IPS DF 6.9 (cell line): ENCODE measurements around the gene C16orf46.

Source experiments
- DNase-seq: peaks from one replicate; pipeline ENCODE4 v3.0.0-alpha.2; 2013; ENCODE audit warnings: low read depth, low spot score
- H3K27ac ChIP-seq: one replicate; pipeline ENCODE4 v1.5.1; 2013; ENCODE audit warnings: low read length, control low read depth
- H3K27me3 ChIP-seq: 2 replicates; pipeline ENCODE4 v1.6.1; 2013; ENCODE audit warnings: mild to moderate bottlenecking, low read length; ENCODE audit not compliant: control insufficient read depth, insufficient read depth
- H3K36me3 ChIP-seq: 2 replicates; pipeline ENCODE4 v1.6.1; 2013; ENCODE audit warnings: low read length; ENCODE audit not compliant: control insufficient read depth, insufficient read depth
- H3K4me1 ChIP-seq: 2 replicates; pipeline ENCODE4 v1.6.1; 2013; ENCODE audit warnings: low read length; ENCODE audit not compliant: control insufficient read depth, insufficient read depth
- H3K4me3 ChIP-seq: 2 replicates; pipeline ENCODE4 v1.5.1; 2013; ENCODE audit warnings: mild to moderate bottlenecking, low read length
- H3K9me3 ChIP-seq: 2 replicates; pipeline ENCODE4 v1.6.1; 2013; ENCODE audit warnings: low read length, inconsistent platforms; ENCODE audit not compliant: control insufficient read depth, insufficient read depth
- WGBS: extraction: QIAGEN DNeasy Blood & Tissue Kit; methylation state at CpG from one replicate; pipeline ENCODE4 v1.1.7; 2013; ENCODE audit warnings: mixed read lengths, missing lambda C conversion rate; ENCODE audit not compliant: insufficient read length, insufficient coverage; 5-methylcytosine and 5-hydroxymethylcytosine counted together

Gene C16orf46

DNA sequence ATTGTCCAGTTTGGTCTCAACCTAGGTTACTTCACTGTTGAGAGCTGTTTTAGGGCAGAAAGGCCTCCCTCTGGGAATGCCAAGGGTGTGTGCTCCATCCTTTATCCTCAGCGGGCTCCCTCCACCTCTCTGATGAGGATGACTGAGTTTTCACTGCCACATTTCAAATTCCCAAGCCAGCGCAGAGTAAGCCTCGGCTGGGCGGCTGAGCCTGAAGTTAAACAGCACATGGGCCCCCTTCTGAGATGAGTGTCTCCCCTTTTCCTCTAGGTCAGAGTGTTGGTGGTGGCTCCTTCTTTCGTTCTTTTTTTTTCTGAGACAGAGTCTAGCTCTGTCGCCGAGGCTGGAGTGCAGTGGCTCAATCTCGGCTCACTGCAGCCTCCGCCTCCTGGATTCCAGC, 24.7 kb upstream of the C16orf46 start:
- Histone ChIP-seq H3K27ac (no peak overlapping the region), H3K4me3 (no peak overlapping the region), H3K9me3 (no peaks in the 10 kb centered on the region), H3K36me3 (no peaks in the 10 kb centered on the region), H3K27me3 (no peaks in the 10 kb centered on the region), H3K4me1 (no peaks in the 10 kb centered on the region)
- no peak for DNase-seq
- no CpG with 5 or more reads among the region's 9 CpGs for WGBS

DNA sequence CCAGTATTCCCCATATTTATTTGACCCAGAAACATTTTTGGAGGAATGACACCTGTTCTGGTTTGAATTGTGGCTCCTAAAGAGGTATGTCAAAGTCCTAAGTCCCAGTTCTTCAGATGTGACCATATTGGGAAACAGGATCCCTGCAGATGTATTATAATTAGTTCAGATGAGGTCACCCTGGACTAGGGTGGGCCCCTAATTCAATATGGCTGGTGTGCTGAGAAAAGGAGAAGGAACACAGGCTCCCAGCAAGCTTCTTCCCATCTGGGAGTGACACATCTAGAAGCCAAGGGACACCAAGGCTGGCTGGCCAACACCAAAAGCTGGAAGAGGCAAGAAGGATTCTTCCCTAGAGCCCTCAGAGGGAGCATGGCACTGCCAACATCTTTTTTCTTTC, 22.9 kb upstream of the C16orf46 start:
- no peak for DNase-seq
- no peaks in the 10 kb centered on the region for H3K27me3 ChIP-seq
- H3K9me3 ChIP-seq, result no peaks in the 10 kb centered on the region
- no peaks in the 10 kb centered on the region for H3K36me3 ChIP-seq
- H3K4me3 ChIP-seq, result no peak overlapping the region
- no peak overlapping the region for H3K27ac ChIP-seq
- no peaks in the 10 kb centered on the region for H3K4me1 ChIP-seq

DNA sequence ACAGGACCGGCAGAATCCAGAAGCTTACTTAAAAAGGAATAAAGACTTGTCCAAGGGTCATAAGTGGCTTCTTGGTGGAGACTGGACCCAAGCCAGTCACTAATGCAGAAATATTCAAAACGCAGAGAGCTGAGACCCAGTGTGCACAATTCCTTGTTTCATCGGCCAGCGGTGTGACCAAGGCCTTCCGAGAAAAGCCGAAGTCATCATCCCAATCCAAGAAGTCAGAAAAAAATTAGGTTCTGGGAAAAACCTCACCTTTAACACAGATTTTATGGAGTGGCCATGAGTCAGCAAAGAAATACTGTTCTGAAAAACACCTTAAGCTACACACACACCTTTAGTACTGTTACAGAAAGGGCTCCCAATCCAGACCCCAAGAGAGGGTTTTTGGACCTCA, 20.2 kb upstream of the C16orf46 start:
- H3K4me1 ChIP-seq, result no peaks in the 10 kb centered on the region
- no peaks in the 10 kb centered on the region for H3K36me3 ChIP-seq
- no peaks in the 10 kb centered on the region for H3K9me3 ChIP-seq
- no peak overlapping the region for H3K27ac ChIP-seq
- no CpG with 5 or more reads among the region's 6 CpGs for WGBS
- no peaks in the 10 kb centered on the region for H3K27me3 ChIP-seq
- DNase-seq, result no peak
- no peak overlapping the region for H3K4me3 ChIP-seq

DNA sequence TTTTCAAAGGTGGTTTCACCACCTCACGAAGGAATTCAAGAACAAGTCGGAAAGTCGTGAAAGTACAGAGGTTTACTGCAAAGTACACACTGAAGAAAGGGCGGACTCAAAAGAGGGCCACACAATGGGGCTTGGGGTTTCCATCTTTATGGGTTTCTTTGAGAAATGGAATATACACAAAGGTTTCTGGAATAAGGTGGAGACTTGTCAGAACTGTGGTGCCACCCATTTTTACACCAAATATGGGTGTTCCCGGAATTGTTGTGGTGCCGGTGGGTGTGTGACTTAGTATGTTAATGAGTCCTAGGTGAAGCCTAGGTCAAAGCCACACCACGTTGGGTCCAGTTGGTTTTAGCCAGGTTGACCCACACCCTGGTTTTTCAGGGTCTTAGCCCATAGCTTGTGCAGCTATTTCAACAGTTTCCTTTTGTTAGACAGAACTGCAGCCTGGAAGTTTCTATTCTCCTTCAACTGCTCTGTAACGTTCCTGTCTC, 19.7 kb upstream of the C16orf46 start:
- no CpG with 5 or more reads among the region's 8 CpGs for WGBS
- no peak for DNase-seq
- Histone ChIP-seq H3K27me3 (no peaks in the 10 kb centered on the region), H3K27ac (no peak overlapping the region), H3K4me1 (no peaks in the 10 kb centered on the region), H3K4me3 (no peak overlapping the region), H3K9me3 (no peaks in the 10 kb centered on the region), H3K36me3 (no peaks in the 10 kb centered on the region)

- Histone ChIP-seq H3K4me1 (no peaks in the 10 kb centered on the region), H3K4me3 (peak within 1 kb of the TSS; percentile 65), H3K36me3 (no peaks in the 10 kb centered on the region), H3K27me3 (no peaks in the 10 kb centered on the region), H3K27ac (no peak within 1 kb of the TSS), H3K9me3 (no peaks in the 10 kb centered on the region)
- WGBS, result no CpG with 5 or more reads among the region's 83 CpGs
- peak; percentile 96 for DNase-seq
These were observed 19.1 kb upstream of the C16orf46 start, which contains the start of gene GCSH for GRCh38 chr16:81095953-81096714. Gene GCSH (minus strand): TSS chr16:81096395. CDS start chr16:81096278, 117 bp downstream.

DNA sequence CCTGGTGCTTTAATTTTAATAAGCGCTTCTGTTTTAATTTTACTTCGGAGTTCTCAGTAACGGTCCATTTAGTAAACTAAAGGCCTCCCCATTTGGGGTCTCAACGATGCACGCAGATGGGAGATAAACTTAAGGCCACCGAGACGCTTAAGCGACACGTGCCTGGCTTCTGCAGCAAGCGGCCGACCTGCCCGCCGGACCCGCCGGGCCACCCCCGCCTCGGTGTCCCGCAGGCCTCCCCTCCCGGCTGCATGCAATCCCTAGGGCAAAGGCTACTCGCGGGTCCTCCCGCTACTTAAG, 18.6 kb upstream of the C16orf46 start:
- H3K36me3 ChIP-seq, result no peaks in the 10 kb centered on the region
- no peaks in the 10 kb centered on the region for H3K27me3 ChIP-seq
- DNase-seq, result no peak
- peak overlapping the region; percentile 65 for H3K4me3 ChIP-seq
- no peaks in the 10 kb centered on the region for H3K9me3 ChIP-seq
- WGBS, result no CpG with 5 or more reads among the region's 22 CpGs
- no peak overlapping the region for H3K27ac ChIP-seq
- H3K4me1 ChIP-seq, result no peaks in the 10 kb centered on the region

DNA sequence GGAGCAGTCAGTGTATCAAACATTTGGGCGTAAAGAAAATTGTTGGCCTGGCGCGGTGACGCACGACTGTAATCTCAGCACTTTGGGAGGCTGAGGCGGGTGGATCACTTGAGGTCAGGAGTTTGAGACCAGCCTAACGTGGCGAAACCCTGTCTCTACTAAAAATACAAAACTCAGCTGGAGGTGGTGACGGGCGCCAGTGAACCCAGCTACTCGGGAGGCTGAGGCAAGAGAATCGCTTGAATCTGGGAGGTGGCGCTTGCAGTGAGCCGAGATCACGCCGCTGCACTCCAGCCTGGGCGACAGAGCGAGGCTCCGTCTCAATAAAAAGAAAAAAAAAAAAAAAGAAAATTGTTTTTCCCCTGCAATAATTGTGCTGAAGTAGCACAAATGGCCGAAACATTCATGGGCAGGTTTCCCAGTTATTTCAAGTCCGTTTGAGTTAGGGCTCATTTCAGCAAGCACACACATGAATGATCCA, 17.8 kb upstream of the C16orf46 start:
- no CpG with 5 or more reads among the region's 21 CpGs for WGBS
- DNase-seq, result no peak
- Histone ChIP-seq H3K9me3 (no peaks in the 10 kb centered on the region), H3K27ac (no peak overlapping the region), H3K27me3 (no peaks in the 10 kb centered on the region), H3K4me3 (peak overlapping the region; percentile 27; the same call in 1 of the 2 replicates), H3K36me3 (no peaks in the 10 kb centered on the region), H3K4me1 (no peaks in the 10 kb centered on the region)

GRCh38 chr16:81088836-81089235, 11.8 kb upstream of the C16orf46 start:
- H3K4me1 ChIP-seq, result no peaks in the 10 kb centered on the region
- H3K36me3 ChIP-seq, result no peaks in the 10 kb centered on the region
- no peaks in the 10 kb centered on the region for H3K9me3 ChIP-seq

DNA sequence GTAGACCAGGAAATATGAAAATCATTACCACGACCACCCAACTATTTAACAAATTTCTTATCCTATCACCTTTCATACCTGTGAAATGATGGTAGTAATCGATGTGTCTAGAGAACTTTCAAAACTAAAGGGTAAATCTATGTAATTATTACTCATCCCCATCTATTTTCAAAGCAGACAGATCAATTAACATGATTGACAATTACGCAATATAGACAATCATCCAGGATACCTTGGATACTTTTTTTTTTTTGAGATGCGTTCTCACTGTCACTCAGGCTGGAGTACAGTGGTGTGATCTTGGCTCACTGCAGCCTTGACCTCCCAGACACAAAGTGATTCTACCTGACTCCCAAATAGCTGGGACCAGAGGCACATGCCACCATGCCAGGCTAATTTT, 4.0 kb upstream of the C16orf46 start:
- no peaks in the 10 kb centered on the region for H3K36me3 ChIP-seq
- H3K27ac ChIP-seq, result no peak overlapping the region
- no peak overlapping the region for H3K4me3 ChIP-seq
- no CpG with 5 or more reads among the region's 4 CpGs for WGBS
- no peak for DNase-seq
- no peaks in the 10 kb centered on the region for H3K27me3 ChIP-seq
- H3K4me1 ChIP-seq, result no peaks in the 10 kb centered on the region
- H3K9me3 ChIP-seq, result no peaks in the 10 kb centered on the region

More at GRCh38 chr16:81088836-81089235, 11.8 kb upstream of the C16orf46 start:
- no peak for DNase-seq
- no CpG with 5 or more reads among the region's 5 CpGs for WGBS
- H3K27ac ChIP-seq, result no peak overlapping the region
- no peak overlapping the region for H3K4me3 ChIP-seq
- H3K27me3 ChIP-seq, result no peaks in the 10 kb centered on the region

GRCh38 chr16:81080233-81080632, 3.2 kb upstream of the C16orf46 start:
- no peaks in the 10 kb centered on the region for H3K27me3 ChIP-seq
- H3K4me1 ChIP-seq, result no peaks in the 10 kb centered on the region
- H3K9me3 ChIP-seq, result no peaks in the 10 kb centered on the region
- DNase-seq, result no peak
- H3K4me3 ChIP-seq, result no peak overlapping the region
- WGBS, result no CpG with 5 or more reads among the region's 1 CpG
- H3K27ac ChIP-seq, result no peak overlapping the region
- H3K36me3 ChIP-seq, result no peaks in the 10 kb centered on the region

GRCh38 chr16:81076566-81077075, 417 bp downstream of the C16orf46 start:
- no peak for DNase-seq
- Histone ChIP-seq H3K9me3 (no peaks in the 10 kb centered on the region), H3K36me3 (no peaks in the 10 kb centered on the region), H3K27me3 (no peaks in the 10 kb centered on the region), H3K4me3 (peak overlapping the region; percentile 88), H3K4me1 (no peaks in the 10 kb centered on the region), H3K27ac (no peak overlapping the region)
- no CpG with 5 or more reads among the region's 27 CpGs for WGBS
